ENCODE data around the gene B3GALT6.

- no peak for TF ChIP-seq CTCF (IDR thresholded peaks at IDR 0.05; ENCODE audit: low read depth, low read length, missing input control)
- no peak for TF ChIP-seq JUND (IDR thresholded peaks at IDR 0.05)
- TF ChIP-seq TAF1 (conservative IDR thresholded peaks at IDR 0.05) = no peak
- no peak for TF ChIP-seq REST (IDR thresholded peaks at IDR 0.05)
- no peak for TF ChIP-seq GABPA (IDR thresholded peaks at IDR 0.05 in 1 of 2, conservative IDR thresholded peaks at IDR 0.05 in 1 of 2)
- TF ChIP-seq ZBTB33 (IDR thresholded peaks at IDR 0.05) = no peak
- TF ChIP-seq SP1 (IDR thresholded peaks at IDR 0.05) = no peak
Observed at GRCh38 chr1:1240822-1241587, 9.0 kb downstream of the B3GALT6 start.
